ENCODE results near the gene CHID1.

DNA sequence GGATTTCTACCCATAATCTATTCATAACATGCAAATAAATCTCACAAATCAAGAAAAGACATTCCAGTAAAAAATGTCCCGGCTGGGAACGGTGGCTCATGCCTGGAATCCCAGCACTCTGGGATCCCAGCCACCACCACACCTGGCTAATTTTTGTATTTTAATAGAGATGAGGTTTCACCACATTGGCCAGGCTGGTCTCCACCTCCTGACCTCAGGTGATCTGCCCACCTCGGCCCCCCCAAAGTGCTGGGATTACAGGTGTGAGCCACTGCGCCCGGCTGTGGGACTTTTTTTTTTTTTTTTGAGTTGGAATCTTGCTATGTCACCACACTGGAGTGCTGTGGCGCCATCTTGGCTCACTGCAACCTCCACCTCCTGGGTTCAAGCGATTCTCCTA lies 4.7 kb downstream of the CHID1 start:
- TF ChIP-seq, protein P1, sequence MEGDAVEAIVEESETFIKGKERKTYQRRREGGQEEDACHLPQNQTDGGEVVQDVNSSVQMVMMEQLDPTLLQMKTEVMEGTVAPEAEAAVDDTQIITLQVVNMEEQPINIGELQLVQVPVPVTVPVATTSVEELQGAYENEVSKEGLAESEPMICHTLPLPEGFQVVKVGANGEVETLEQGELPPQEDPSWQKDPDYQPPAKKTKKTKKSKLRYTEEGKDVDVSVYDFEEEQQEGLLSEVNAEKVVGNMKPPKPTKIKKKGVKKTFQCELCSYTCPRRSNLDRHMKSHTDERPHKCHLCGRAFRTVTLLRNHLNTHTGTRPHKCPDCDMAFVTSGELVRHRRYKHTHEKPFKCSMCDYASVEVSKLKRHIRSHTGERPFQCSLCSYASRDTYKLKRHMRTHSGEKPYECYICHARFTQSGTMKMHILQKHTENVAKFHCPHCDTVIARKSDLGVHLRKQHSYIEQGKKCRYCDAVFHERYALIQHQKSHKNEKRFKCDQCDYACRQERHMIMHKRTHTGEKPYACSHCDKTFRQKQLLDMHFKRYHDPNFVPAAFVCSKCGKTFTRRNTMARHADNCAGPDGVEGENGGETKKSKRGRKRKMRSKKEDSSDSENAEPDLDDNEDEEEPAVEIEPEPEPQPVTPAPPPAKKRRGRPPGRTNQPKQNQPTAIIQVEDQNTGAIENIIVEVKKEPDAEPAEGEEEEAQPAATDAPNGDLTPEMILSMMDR (IDR thresholded peaks at IDR 0.05; ENCODE audit: low read depth, low read length, poor library complexity, severe bottlenecking) = no peak
- no peak for TF ChIP-seq EZH2phosphoT487 (IDR thresholded peaks at IDR 0.05; ENCODE audit: borderline replicate concordance, low read length)
